Measurements from ENCODE around the gene STK31. TPM values are rescaled to one million over a fixed set of nuclear protein-coding genes. Genes with fewer than 3 reads are reported as not detected.
"Not testable (repeated sequence)": the region's sequence is repeated elsewhere in the genome, so short reads cannot be mapped to it uniquely, and the experiment has no call there.

STK31 gene
- total RNA-seq, 2 donors from 2014 or later: 1.4 to 1.6 TPM

GRCh38 chr7:23679898-23680413 lies 30.1 kb upstream of the STK31 start, which contains the start of gene FAM221A:
Gene FAM221A (plus strand): TSS chr7:23680199. CDS start chr7:23680219, 20 bp downstream.
- 36 to 65% methylated on average over 20 to 53 of the region's 53 CpGs for WGBS, 2 experiments (ENCODE audit: insufficient coverage in 1 of 2, insufficient read length in 1 of 2)
- H3K9me3 ChIP-seq (ENCODE audit: control insufficient read depth, low read length): peaks cover 5% of the 10 kb centered on the region
- TF ChIP-seq CTCF (conservative IDR thresholded peaks at IDR 0.05): peak; percentile 79
- H3K4me3 Mint-ChIP-seq: peak within 1 kb of the TSS; percentile 82
- H3K27me3 ChIP-seq (ENCODE audit: control insufficient read depth, insufficient read depth, low read length, poor library complexity, severe bottlenecking): no peaks in the 10 kb centered on the region
- no peaks in the 10 kb centered on the region for H3K4me1 ChIP-seq (ENCODE audit: control insufficient read depth, insufficient read depth, low read length)
- H3K4me3 ChIP-seq (ENCODE audit: low read length): peak within 1 kb of the TSS; percentile 66
- peaks cover 10% of the 10 kb centered on the region for H3K9me3 Mint-ChIP-seq
- H3K27me3 Mint-ChIP-seq (ENCODE audit: insufficient read depth): peaks cover 28% of the 10 kb centered on the region
- peaks cover 13% of the 10 kb centered on the region for H3K36me3 Mint-ChIP-seq (ENCODE audit: low read depth)
- peak; percentile 97 for DNase-seq
- peak within 1 kb of the TSS; percentile 79 for H3K27ac Mint-ChIP-seq
- peak within 1 kb of the TSS; percentile 60 for H3K27ac ChIP-seq (ENCODE audit: low read depth, low read length)
- no peak within 1 kb of the TSS for H3K9ac ChIP-seq (ENCODE audit: extremely low read depth, low read length, poor library complexity, severe bottlenecking)
- H3K4me1 Mint-ChIP-seq: no peaks in the 10 kb centered on the region
- no peaks in the 10 kb centered on the region for H3K36me3 ChIP-seq (ENCODE audit: control insufficient read depth, insufficient read depth, low read length)

GRCh38 chr7:23680414-23681405 lies 29.3 kb upstream of the STK31 start:
- H3K9ac ChIP-seq (ENCODE audit: extremely low read depth, low read length, poor library complexity, severe bottlenecking): no peak overlapping the region

GRCh38 chr7:23684041-23684440 lies 26.0 kb upstream of the STK31 start:
- H3K4me1 ChIP-seq (ENCODE audit: control insufficient read depth, insufficient read depth, low read length); H3K9me3 Mint-ChIP-seq; H3K36me3 ChIP-seq (ENCODE audit: control insufficient read depth, insufficient read depth, low read length); H3K9me3 ChIP-seq (ENCODE audit: control insufficient read depth, low read length); H3K4me1 Mint-ChIP-seq; H3K27me3 ChIP-seq (ENCODE audit: control insufficient read depth, insufficient read depth, low read length, poor library complexity, severe bottlenecking); H3K9ac ChIP-seq (ENCODE audit: extremely low read depth, low read length, poor library complexity, severe bottlenecking); H3K27me3 Mint-ChIP-seq (ENCODE audit: insufficient read depth); DNase-seq; H3K4me3 ChIP-seq (ENCODE audit: low read length); H3K27ac ChIP-seq (ENCODE audit: low read depth, low read length); H3K4me3 Mint-ChIP-seq: not testable (repeated sequence)
- WGBS, 2 experiments (ENCODE audit: insufficient coverage in 1 of 2, insufficient read length in 1 of 2): 42 to 82% methylated on average over 5 to 6 of the region's 6 CpGs
- Mint-ChIP-seq H3K36me3 (ENCODE audit: low read depth) (peaks cover 36% of the 10 kb centered on the region), H3K27ac (peak overlapping the region; percentile 68)

More at GRCh38 chr7:23680414-23681405, 29.3 kb upstream of the STK31 start:
- no peaks in the 10 kb centered on the region for H3K36me3 ChIP-seq (ENCODE audit: control insufficient read depth, insufficient read depth, low read length)
- Mint-ChIP-seq H3K27ac (peak overlapping the region; percentile 79), H3K4me3 (peak overlapping the region; percentile 82), H3K36me3 (ENCODE audit: low read depth) (peaks cover 18% of the 10 kb centered on the region), H3K9me3 (peaks cover 3% of the 10 kb centered on the region), H3K27me3 (ENCODE audit: insufficient read depth) (peaks cover 20% of the 10 kb centered on the region), H3K4me1 (no peaks in the 10 kb centered on the region)
- DNase-seq: peak; percentile 92
- no peak for TF ChIP-seq CTCF (conservative IDR thresholded peaks at IDR 0.05)
- H3K27me3 ChIP-seq (ENCODE audit: control insufficient read depth, insufficient read depth, low read length, poor library complexity, severe bottlenecking): no peaks in the 10 kb centered on the region
- no peaks in the 10 kb centered on the region for H3K4me1 ChIP-seq (ENCODE audit: control insufficient read depth, insufficient read depth, low read length)
- H3K4me3 ChIP-seq (ENCODE audit: low read length): peak overlapping the region; percentile 66
- WGBS, 2 experiments (ENCODE audit: insufficient coverage in 1 of 2, insufficient read length in 1 of 2): 45 to 79% methylated on average over 27 to 42 of the region's 42 CpGs
- peak overlapping the region; percentile 60 for H3K27ac ChIP-seq (ENCODE audit: low read depth, low read length)
- H3K9me3 ChIP-seq (ENCODE audit: control insufficient read depth, low read length): no peaks in the 10 kb centered on the region
